K562 (cell line): Measurements from ENCODE around the gene PCBD2. TPM values are rescaled to one million over a fixed set of nuclear protein-coding genes. Genes with fewer than 3 reads are reported as not detected.

Experiments
- CAMTA2 ChIP-seq: fragments of 250-450 bp; sonication (Bioruptor Pico); conservative IDR thresholded peaks from 2 replicates; pipeline ENCODE4 v1.5.1; 2022
- FOXA3 ChIP-seq, 2 experiments: fragments of 450-650 bp in 1 of 2; sonication (generic) in 1 of 2; formaldehyde crosslinking; IDR thresholded peaks in 1 of 2; conservative IDR thresholded peaks in 1 of 2; 2 replicates each; pipeline versions ENCODE4 v1.4.0 to v1.8.0; 2020 to 2022; ENCODE audit warnings: mild to moderate bottlenecking in 2 of 2, missing genetic modification reagents in 1 of 2
- FUS ChIP-seq: fragments of 200-400 bp; formaldehyde crosslinking; optimal IDR thresholded peaks from 2 replicates; pipeline ENCODE3; 2017; ENCODE audit warnings: low read depth, low read length
- HDGF ChIP-seq: fragments of 450-650 bp; IDR thresholded peaks from 2 replicates; pipeline ENCODE4 v1.6.1; 2016
- MED1 ChIP-seq: sonication (generic); formaldehyde crosslinking; IDR thresholded peaks from 2 replicates; pipeline ENCODE4 v1.8.1; 2023; ENCODE audit warnings: missing genetic modification reagents, borderline replicate concordance
- POLR2H ChIP-seq: IDR thresholded peaks from 2 replicates; pipeline ENCODE4 v1.6.1; 2016; ENCODE audit warnings: missing genetic modification characterization, low read depth, mild to moderate bottlenecking, control low read depth, missing compliant biosample characterization, moderate library complexity
- POLR3A ChIP-seq: IDR thresholded peaks from 2 replicates; pipeline ENCODE4 v1.6.1; 2011; ENCODE audit warnings: borderline replicate concordance, mild to moderate bottlenecking, moderate library complexity; ENCODE audit not compliant: insufficient read length, insufficient read depth; ENCODE audit errors: extremely low read depth
- PTRF ChIP-seq: fragments of 450-650 bp; IDR thresholded peaks from 2 replicates; pipeline ENCODE4 v1.6.1; 2016; ENCODE audit warnings: mild to moderate bottlenecking, missing genetic modification characterization, missing compliant biosample characterization
- TCF7L2 ChIP-seq: fragments of 150-350 bp; IDR thresholded peaks from 2 replicates; pipeline ENCODE4 v1.6.1; 2016; ENCODE audit warnings: low read depth, mild to moderate bottlenecking, low read length, moderate library complexity
- XRCC4 ChIP-seq: IDR thresholded peaks from one replicate; pipeline ENCODE4 v1.6.1; 2011; ENCODE audit not compliant: insufficient read depth, insufficient read length; ENCODE audit errors: extremely low read depth
- ZKSCAN1 ChIP-seq: fragments of 150-350 bp; IDR thresholded peaks from 2 replicates; pipeline ENCODE4 v1.6.1; 2016; ENCODE audit warnings: low read depth, low read length
- ZNF212 ChIP-seq: fragments of 450-650 bp; formaldehyde crosslinking; IDR thresholded peaks from 2 replicates; pipeline ENCODE4 v1.4.0; 2020; ENCODE audit warnings: mild to moderate bottlenecking
- ZNF282 ChIP-seq: sonication (generic); formaldehyde crosslinking; IDR thresholded peaks from 2 replicates; pipeline ENCODE4 v1.8.1; 2023; ENCODE audit warnings: missing genetic modification reagents
- polyA plus RNA-seq, 8 experiments: library from polyadenylated mRNA; depleted of rRNA in 4 of 8; stranded (reverse) in 5 of 8; unstranded in 3 of 8; fragments of >200 nt; fragmentation: Nextera tagmentation in 2 of 8; fragmentation: Illumina TruSeq in 1 of 8; extraction: Ambion mirVana in 2 of 8; extraction: Trizol in 1 of 8; gene quantifications; 2 replicates each; pipeline versions ENCODE4 v1.2.1 to v1.2.3, GENCODE V29; 2011 to 2014; ENCODE audit warnings: inconsistent platforms in 1 of 8, missing spikeins in 1 of 8
- total RNA-seq, 7 experiments: library from RNA; depleted of rRNA in 6 of 7; stranded (reverse); fragments of >200 nt in 6 of 7; fragmentation: Illumina TruSeq in 2 of 7; extraction: Trizol in 2 of 7; gene quantifications; 2 replicates each; pipeline versions ENCODE4 v1.2.1 to v1.2.3, GENCODE V29; 2011 to 2021; ENCODE audit warnings: low replicate concordance in 1 of 7
- TF ChIP-seq, protein P1 (sequence below): fragments of 450-650 bp; formaldehyde crosslinking; IDR thresholded peaks from 2 replicates; pipeline ENCODE4 v1.4.0; 2020; ENCODE audit warnings: mild to moderate bottlenecking, moderate library complexity
- TF ChIP-seq, protein P2 (sequence below): sonication (generic); formaldehyde crosslinking; IDR thresholded peaks from 2 replicates; pipeline ENCODE4 v1.8.1; 2023; ENCODE audit warnings: mild to moderate bottlenecking, missing genetic modification reagents
- TF ChIP-seq, protein P3 (sequence below): sonication (generic); formaldehyde crosslinking; IDR thresholded peaks from 2 replicates; pipeline ENCODE4 v1.8.0; 2022; ENCODE audit warnings: mild to moderate bottlenecking, missing genetic modification reagents
- TF ChIP-seq, protein P4 (sequence below): fragments of 250-450 bp; sonication (Bioruptor Pico); IDR thresholded peaks from 2 replicates; pipeline ENCODE4 v1.4.0; 2020; ENCODE audit warnings: borderline replicate concordance
- TF ChIP-seq, protein P5 (sequence below), 2 experiments: fragments of 450-650 bp in 1 of 2; sonication (generic) in 1 of 2; formaldehyde crosslinking in 1 of 2; IDR thresholded peaks in 1 of 2; conservative IDR thresholded peaks in 1 of 2; 2 replicates each; pipeline versions ENCODE4 v1.6.1 to v1.8.1; 2016 to 2023; ENCODE audit warnings: mild to moderate bottlenecking in 2 of 2, moderate library complexity in 2 of 2, inconsistent platforms in 1 of 2, missing genetic modification reagents in 1 of 2
- TF ChIP-seq, protein P6 (sequence below): sonication (generic); formaldehyde crosslinking; IDR thresholded peaks from 2 replicates; pipeline ENCODE4 v1.8.0; 2022; ENCODE audit warnings: missing genetic modification reagents, mild to moderate bottlenecking, moderate library complexity, borderline replicate concordance

The PCBD2 gene
- total and polyA plus RNA-seq, 9 of the 15 experiments (the other 6 are each of a cell fraction or from before 2014, with no cell fraction given) = 5.2 to 13.8 (median 7.8) TPM

DNA sequence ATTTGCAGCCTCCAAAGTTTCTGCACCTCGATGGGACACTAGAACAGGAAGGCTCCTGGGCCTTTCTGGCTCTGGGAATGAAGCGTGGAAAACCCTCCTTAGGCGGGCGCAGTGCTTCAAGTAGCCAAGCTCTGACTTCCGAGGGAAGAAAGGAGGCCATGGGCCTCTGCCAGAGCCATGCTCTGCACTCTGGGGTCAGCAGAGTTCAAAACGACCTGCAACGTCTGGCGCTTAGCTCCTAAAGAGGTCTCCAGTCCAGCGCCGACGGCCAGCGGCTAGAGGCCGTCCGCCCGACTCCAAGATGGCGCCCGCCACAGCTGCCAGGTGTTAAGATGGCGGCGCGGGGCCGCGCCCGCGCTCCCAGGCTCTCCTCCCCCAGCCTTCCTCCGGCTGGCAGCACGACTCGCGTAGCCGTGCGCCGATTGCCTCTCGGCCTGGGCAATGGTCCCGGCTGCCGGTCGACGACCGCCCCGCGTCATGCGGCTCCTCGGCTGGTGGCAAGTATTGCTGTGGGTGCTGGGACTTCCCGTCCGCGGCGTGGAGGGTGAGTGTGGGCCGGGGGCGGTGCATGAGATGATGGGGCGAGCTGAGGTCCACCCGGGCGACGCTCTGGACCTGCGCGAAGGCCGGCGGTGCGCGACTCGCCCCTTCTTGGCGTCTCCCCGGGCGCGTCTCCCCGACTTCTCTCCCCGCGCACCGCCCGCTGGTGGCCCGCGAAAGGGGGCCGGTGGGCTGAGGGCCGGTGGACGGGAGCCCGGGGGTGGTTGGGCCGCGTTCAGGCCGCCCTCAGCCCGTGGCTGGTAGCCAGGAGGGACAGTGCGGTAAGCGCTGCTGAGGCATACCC, 30.7 kb upstream of the PCBD2 start, which contains the start of gene TXNDC15 (continued):
- no peak for TF ChIP-seq HDGF
- TF ChIP-seq POLR2H (tag) = peak; percentile 67; the same call in 1 of the 2 replicates
- TF ChIP-seq PTRF (tag) = no peak
- TF ChIP-seq, protein P1, sequence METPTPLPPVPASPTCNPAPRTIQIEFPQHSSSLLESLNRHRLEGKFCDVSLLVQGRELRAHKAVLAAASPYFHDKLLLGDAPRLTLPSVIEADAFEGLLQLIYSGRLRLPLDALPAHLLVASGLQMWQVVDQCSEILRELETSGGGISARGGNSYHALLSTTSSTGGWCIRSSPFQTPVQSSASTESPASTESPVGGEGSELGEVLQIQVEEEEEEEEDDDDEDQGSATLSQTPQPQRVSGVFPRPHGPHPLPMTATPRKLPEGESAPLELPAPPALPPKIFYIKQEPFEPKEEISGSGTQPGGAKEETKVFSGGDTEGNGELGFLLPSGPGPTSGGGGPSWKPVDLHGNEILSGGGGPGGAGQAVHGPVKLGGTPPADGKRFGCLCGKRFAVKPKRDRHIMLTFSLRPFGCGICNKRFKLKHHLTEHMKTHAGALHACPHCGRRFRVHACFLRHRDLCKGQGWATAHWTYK = peak; percentile 79; the same call in 1 of the 2 replicates
- TF ChIP-seq, protein P2, sequence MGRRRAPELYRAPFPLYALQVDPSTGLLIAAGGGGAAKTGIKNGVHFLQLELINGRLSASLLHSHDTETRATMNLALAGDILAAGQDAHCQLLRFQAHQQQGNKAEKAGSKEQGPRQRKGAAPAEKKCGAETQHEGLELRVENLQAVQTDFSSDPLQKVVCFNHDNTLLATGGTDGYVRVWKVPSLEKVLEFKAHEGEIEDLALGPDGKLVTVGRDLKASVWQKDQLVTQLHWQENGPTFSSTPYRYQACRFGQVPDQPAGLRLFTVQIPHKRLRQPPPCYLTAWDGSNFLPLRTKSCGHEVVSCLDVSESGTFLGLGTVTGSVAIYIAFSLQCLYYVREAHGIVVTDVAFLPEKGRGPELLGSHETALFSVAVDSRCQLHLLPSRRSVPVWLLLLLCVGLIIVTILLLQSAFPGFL (CRISPR knock-in tag) = no peak
- TF ChIP-seq, protein P3, sequence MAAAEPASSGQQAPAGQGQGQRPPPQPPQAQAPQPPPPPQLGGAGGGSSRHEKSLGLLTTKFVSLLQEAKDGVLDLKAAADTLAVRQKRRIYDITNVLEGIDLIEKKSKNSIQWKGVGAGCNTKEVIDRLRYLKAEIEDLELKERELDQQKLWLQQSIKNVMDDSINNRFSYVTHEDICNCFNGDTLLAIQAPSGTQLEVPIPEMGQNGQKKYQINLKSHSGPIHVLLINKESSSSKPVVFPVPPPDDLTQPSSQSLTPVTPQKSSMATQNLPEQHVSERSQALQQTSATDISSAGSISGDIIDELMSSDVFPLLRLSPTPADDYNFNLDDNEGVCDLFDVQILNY (CRISPR knock-in tag) = no peak
- TF ChIP-seq, protein P4, sequence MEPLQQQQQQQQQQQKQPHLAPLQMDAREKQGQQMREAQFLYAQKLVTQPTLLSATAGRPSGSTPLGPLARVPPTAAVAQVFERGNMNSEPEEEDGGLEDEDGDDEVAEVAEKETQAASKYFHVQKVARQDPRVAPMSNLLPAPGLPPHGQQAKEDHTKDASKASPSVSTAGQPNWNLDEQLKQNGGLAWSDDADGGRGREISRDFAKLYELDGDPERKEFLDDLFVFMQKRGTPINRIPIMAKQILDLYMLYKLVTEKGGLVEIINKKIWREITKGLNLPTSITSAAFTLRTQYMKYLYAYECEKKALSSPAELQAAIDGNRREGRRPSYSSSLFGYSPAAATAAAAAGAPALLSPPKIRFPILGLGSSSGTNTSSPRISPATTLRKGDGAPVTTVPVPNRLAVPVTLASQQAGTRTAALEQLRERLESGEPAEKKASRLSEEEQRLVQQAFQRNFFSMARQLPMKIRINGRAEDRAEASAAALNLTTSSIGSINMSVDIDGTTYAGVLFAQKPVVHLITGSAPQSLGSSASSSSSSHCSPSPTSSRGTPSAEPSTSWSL (CRISPR knock-in tag) = no peak
- TF ChIP-seq ZKSCAN1 = no peak
- TF ChIP-seq CAMTA2 = no peak
- TF ChIP-seq FUS = no peak
- TF ChIP-seq XRCC4 = no peak
- TF ChIP-seq FOXA3 (CRISPR knock-in tag; conservative IDR thresholded peaks at IDR 0.05 in 1 of 2, IDR thresholded peaks at IDR 0.05 in 1 of 2) = no peak
- TF ChIP-seq MED1 = peak; percentile 84; the same call in 1 of the 2 replicates
- TF ChIP-seq, protein P5, sequence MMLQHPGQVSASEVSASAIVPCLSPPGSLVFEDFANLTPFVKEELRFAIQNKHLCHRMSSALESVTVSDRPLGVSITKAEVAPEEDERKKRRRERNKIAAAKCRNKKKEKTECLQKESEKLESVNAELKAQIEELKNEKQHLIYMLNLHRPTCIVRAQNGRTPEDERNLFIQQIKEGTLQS (IDR thresholded peaks at IDR 0.05) = no peak
- TF ChIP-seq, protein P5 (CRISPR knock-in tag; conservative IDR thresholded peaks at IDR 0.05) = no peak
- TF ChIP-seq, protein P6, sequence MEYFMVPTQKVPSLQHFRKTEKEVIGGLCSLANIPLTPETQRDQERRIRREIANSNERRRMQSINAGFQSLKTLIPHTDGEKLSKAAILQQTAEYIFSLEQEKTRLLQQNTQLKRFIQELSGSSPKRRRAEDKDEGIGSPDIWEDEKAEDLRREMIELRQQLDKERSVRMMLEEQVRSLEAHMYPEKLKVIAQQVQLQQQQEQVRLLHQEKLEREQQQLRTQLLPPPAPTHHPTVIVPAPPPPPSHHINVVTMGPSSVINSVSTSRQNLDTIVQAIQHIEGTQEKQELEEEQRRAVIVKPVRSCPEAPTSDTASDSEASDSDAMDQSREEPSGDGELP = peak; percentile 93
- no peak for TF ChIP-seq TCF7L2
- no peak for TF ChIP-seq ZNF282
- no peak for TF ChIP-seq ZNF212
- no peak for TF ChIP-seq POLR3A
